NCI-H526 treated with DMSO at 0.1 percent for 48 hours (cell line): ENCODE measurements around the gene UBAC1.
"Not testable (repeated sequence)": the region's sequence is repeated elsewhere in the genome, so short reads cannot be mapped to it uniquely, and the experiment has no call there.

ENCODE experiments used
- DNase-seq: peaks from one replicate; lab custom pipeline; 2025; lab: John Stamatoyannopoulos, UW

UBAC1 gene

DNA sequence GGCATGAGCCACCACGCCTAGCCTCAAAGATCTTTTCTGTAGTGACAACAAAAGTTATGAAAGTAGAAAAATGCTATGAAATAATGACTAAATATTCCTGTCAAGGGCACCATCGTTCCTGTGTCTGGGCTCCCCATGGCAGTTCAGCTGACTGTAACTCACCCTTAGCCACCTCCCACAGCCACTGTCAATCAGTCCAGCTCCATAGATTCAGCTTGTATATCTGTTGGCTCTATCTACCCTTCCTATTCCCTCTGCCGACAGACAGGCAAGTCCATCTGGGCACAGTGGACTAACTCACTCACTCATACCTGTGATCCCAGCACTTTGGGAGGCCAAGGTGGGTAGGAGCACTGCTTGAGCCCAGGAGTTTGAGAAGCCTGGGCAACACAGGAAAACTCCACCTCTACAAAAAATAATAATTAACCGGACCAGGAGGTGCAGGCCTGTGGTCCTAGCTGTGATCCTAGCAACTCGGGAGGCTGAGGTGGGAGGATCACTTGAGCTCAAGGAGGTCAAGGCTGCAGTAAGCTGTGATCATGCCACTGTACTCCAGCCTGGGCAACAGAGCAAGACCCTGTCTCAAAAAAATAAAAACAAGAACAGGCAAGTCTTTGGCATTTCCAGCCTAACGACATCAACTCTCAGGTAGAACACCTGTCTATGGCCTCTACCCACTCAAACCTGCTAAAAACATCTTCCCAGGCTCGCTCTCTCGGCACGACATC, 60.0 kb downstream of the UBAC1 start:
- no peak for DNase-seq

DNA sequence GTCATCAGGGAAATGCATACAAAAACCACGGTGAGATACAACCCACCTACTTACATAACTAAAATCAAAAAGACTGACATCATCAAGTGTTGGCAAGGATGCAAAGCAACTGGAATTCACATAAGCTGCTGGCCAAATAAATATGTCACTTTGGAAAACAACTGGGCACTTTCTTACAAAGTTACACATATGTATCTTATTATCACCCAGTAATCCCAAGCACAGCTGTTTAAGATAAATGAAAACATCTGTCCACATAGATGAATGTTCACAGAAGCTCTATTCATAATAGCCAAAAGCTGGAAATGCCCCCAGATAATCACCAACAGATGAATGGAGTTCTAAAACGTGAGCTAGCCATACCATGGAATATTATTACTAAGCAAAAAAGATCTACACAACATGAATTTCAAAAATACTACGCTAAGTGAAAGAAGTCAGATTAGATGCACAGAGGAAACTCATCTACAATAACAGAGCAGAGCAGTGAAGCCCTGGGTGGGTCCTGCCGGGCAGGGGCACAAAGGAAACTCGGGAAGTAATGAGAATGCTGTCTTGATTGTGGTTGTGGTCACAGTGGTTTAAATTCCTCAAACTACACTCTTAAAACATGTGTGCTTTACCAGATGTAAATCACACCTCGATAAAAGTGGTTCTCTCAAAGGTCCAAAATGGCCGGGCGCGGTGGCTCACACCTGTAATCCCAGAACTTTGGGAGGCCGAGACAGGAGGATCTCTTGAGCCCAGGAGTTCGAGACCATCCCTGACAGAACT, 62.4 kb downstream of the UBAC1 start:
- no peak for DNase-seq

GRCh38 chr9:135896626-135897025, 64.5 kb downstream of the UBAC1 start:
- DNase-seq, result no peak

DNA sequence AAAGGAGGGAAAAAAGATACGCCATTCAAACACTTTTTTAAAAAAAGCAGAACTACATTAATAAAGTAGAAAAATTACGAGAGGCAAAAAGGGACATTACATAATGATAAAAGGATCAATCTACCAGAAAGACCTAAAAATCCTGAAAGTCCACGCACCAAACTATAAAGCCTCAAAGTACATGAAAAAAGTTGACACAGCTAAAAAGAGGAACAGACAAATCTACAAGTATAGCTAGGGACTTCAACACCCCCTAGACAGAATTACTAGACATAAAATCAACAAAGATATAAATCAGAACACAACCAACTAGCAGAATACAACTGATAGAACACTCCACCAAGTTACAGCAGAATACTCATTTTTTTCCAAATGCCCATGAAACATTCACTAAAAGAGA, 65.0 kb downstream of the UBAC1 start:
- DNase-seq, result no peak

GRCh38 chr9:135895202-135895848, 65.8 kb downstream of the UBAC1 start:
- DNase-seq, result no peak

GRCh38 chr9:135893104-135893503, 68.1 kb downstream of the UBAC1 start:
- no peak for DNase-seq

- not testable (repeated sequence) for DNase-seq
Observed at GRCh38 chr9:135892327-135892726, 68.8 kb downstream of the UBAC1 start.

DNA sequence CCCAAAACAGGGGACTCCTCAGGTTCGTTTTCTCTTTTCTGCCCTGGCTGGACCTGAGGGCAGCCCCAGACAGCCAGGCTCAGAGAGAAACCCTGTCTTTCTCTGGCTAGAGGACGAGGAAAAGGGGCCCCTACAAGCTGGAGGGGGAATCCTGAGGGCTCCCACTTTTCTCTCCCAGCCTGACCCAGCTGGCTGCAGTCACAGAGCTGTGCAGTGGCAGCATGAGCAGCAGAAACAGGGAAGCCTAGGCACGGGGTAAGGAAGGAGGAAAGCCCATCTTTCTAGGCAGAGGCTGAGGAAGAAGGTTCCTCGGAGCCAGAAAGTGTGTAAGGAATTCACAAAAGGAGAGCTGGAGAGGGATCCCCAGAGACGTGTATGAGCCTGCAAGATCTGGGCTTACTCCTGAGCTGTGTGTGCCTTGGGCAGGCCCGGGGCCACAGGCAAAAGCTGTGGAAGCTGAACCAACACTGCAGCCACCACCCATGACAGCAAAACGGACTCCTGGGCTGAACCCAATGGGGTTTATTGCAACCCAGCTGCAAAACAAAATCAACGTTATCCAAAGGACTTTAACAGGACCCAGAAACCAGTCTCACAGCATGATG, 70.0 kb downstream of the UBAC1 start:
- DNase-seq, result no peak

GRCh38 chr9:135890190-135891026, 70.8 kb downstream of the UBAC1 start:
- no peak for DNase-seq

- DNase-seq, result no peak
Observed at GRCh38 chr9:135889564-135890189, 71.5 kb downstream of the UBAC1 start.

GRCh38 chr9:135888766-135889394, 72.3 kb downstream of the UBAC1 start:
- DNase-seq, result no peak

- no peak for DNase-seq
Observed at GRCh38 chr9:135888126-135888765, 72.9 kb downstream of the UBAC1 start.

DNA sequence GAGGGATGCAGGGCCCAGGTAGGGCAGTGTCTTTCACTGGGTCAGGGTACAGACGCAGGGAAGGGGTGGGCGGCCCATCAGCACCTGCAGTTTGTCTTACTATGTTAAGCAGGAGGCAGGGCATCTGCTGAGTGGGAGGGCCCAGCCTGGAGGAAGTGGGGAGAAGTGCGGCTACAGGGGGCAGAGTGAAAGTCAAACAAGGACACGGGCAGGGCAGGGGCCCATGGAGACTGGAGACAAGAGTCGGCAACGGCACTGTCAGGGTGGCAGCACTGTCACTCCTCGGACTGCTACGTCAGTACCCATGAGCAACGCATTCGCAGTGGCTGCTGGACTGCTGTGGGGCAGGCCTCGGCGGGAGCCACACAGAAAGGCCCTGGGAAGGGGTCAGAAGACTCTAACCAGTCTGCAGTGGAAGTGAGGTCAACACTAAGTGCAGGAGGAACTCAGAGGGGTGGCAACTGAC, 73.6 kb downstream of the UBAC1 start:
- DNase-seq, result no peak

GRCh38 chr9:135887021-135887507, 74.1 kb downstream of the UBAC1 start:
- DNase-seq, result no peak

DNA sequence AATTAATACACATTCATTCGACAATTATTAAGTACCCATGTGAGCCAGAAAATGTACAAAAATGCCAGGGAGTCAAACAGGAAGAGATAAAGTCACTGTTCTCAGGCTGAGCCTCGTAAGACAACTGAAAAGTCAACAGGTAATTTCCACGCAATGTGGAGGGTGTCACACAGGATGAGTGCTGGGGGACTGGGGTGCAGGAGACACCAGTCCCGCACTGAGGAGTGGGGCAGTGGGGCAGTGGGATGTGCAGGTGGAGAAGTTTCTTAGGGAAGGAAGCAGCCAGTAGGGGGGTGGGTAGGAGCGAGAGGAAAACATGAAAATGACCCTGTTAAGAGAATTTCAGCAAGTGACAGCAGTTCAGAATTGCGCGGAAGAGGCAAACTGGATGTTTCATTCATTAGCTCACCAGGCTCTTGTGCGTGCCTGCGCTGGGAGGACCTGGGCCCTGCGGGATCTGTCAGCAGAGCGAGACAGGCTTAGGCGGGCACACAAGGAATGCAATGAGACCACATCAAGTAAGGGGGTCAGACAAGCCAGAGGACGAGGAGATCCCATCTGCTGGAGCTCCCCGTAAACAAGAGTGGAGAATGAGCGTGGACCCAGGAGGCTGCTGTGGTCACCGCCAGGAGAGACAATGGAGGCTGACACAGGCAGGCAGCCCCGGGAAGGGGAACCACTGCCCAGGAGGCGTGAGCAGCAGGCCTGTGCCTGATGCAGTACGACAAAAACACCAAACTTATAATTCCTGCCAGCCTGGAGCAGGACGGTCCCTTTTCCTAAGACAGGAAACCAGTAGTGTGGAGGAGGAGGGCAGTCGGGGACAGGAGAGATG, 74.8 kb downstream of the UBAC1 start:
- DNase-seq, result no peak

DNA sequence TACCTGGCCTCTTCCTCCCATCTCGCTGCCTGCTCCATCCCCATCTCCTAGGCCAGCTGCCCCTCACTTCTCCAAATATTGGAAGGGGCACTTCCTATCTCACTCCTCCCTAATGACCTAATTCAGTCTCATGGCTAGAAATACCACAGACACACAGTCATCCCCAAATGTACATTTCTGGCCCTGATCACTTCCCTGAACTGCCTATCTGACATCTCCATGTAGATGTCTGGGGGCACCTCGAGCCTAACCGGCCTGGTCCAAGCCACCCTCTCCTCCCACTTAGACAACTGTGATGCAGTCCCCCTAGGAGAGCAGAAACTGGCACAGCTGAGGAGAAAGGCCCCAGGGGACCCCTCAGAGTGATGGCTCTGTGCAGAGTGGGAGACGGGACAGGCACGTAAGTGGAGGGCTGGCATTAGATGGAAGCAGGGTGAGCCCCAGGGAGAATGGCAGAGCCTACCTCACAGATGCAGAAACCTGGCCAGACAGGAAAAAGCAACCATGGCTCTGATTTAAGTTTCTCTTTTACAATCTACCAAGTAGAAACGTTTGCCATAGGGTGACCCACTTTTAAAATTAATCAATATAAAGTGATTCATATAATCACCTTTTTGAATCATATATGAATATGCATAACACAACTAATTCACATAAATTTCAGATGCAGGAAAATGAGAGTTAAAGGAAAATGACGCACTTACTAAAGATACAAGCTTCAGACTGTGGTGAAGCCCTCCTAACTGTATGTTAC, 75.9 kb downstream of the UBAC1 start:
- no peak for DNase-seq

DNA sequence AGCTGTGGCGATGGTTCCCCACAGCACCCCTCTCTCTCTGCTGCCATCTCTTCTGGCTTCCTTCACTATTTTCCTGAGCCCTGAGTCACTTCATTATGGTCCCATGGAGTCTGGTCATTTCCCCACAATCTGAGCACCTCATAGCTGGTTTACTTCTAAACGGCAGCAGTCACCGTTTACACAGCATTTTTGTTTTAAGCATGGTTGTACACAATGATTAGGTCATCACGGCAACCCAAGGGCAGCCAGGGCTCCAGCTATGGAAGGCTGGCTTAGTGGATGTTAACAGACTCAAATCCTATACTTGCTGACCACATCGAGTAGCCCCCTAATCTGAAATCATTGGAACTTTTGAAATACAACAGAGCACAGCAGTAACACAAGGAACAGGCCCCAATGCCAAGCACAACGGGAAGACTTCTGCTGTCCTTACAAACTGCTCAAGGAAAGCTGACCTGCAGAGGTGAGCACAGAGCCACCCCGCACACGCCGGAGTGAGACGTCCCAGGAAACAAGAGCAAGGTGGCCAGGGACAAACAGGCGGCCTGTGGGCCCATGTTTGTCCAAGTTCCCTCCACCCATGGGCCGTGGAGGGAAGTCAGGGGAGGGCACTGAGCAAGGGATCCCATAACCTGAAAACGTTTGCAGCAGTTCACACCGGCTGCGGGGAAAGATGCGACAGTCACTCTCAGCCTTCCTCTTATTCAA, 76.7 kb downstream of the UBAC1 start:
- no peak for DNase-seq
